Stimulated activated CD4-positive, alpha-beta T cell treated with anti-CD3 and anti-CD28 coated beads, Interleukin-4, amount 100 ng/mL, for 24 hours (primary cell): ENCODE data around the gene DCLRE1A.
"Not testable (repeated sequence)": the region's sequence is repeated elsewhere in the genome, so short reads cannot be mapped to it uniquely, and the experiment has no call there.

Experiments
- DNase-seq: peaks from one replicate; pipeline ENCODE4 v3.0.0-alpha.2; 2020

DCLRE1A gene

GRCh38 chr10:113857210-113857609 is 3.3 kb upstream of the DCLRE1A start:
- DNase-seq: no peak

DNA sequence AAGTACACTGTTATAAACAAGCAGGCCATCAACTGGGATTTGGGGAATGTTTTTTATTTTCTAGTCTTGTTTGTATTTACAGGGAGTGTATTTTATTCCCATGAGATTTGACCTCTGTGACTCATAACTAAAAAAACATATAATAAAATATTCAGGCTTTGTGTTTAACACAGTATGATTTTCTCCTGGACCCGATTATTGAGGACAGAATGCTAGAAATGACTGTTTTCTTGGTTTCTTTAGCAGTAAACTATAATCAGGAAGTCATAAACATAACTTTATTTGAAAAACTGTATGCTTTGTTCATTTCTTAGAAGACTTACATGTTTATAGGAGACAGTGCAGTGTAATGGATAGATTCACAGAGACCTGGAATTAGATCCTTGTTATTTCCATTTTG is 2.7 kb upstream of the DCLRE1A start:
- DNase-seq: no peak

GRCh38 chr10:113854761-113855588 is 1.1 kb upstream of the DCLRE1A start:
- DNase-seq: peak; percentile 43

GRCh38 chr10:113853578-113854012 is 287 bp downstream of the DCLRE1A start:
- no peak for DNase-seq

DNA sequence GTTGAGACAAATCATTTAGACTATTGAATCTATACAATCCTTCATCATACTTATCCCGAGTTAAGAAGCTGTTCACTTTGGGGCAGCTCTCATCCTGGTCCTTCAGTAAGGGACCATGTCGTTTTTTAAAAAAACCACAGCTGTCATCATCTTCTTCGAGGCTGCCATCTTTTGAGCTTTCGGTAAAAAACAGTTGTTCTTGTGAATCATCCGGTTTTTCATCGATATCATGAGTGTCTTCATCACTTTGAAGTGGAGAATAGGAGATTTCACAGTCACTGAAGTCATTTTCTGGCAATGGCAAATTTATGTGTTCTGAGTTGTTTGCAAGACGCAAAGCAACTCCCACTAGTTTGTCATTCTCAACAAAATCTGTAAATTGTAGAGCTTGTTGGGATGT is 3.9 kb downstream of the DCLRE1A start:
- no peak for DNase-seq

GRCh38 chr10:113849140-113849803 is 4.6 kb downstream of the DCLRE1A start:
- DNase-seq: no peak

DNA sequence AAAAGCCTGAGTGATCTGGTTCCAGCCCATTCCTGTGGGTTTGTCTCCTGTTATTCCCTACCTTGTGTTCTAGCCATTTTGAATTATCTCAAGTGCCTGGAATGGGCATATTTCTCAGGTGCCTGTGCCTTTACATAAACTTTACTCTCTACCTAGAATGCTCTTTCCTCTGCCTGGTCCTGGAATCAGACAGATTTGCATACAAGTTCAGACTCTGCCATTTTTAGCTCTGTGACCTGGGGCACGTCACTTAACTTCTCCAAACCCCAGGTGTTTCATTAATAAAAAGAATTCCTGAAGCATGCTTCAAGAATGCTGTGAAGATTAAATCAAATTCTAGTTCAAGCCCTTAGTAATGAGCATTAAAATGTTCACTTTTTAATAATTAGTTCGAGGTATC is 7.8 kb downstream of the DCLRE1A start:
- no peak for DNase-seq

DNA sequence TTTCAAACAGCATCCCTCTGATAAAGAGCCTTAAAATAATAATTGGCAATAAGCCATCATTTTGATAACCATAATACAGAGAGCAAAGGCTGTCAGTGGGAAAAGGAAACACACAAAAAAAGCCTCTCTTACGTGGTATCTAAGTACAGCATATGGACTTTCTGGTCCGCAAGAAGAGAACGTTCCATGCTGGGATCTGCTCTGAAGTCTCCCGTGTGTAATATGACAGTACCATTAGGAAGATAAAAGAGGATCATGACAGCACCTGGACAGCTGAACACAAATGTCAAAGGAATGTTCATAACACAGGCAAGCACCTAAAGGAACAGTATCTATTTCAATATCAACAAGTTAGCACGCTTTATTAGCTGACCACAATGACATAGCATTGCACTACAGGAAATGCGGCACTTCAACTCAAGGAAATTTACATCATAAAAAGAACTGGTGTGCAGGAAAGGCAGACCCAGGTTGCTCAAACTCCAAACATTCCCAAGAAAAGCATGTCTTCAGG is 9.9 kb downstream of the DCLRE1A start:
- no peak for DNase-seq

DNA sequence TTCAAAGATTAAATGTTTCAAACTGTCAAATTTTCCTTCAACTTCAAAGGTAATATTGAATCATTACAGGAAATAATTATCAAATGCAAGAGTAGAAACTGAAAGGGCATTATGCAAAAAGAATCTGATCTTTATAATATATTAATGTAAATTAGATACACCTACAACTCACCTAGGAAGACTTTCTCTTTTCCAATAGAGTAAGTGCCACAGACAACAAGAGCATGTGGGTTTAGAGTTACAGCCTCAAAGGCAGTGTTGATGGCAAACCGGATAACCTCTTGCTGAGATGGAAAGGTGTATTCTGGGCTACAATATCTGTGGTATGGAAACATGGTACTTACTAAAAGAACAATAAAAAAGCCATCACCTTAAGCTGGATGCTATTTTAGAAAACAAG is 11.7 kb downstream of the DCLRE1A start:
- DNase-seq: no peak

- DNase-seq: not testable (repeated sequence)
Measured at GRCh38 chr10:113828567-113828966, 25.3 kb downstream of the DCLRE1A start.

GRCh38 chr10:113825791-113826190 is 28.1 kb downstream of the DCLRE1A start:
- no peak for DNase-seq

GRCh38 chr10:113823389-113823788 is 30.5 kb downstream of the DCLRE1A start:
- no peak for DNase-seq

GRCh38 chr10:113822174-113822573 is 31.7 kb downstream of the DCLRE1A start:
- no peak for DNase-seq

- DNase-seq: not testable (repeated sequence)
Measured at GRCh38 chr10:113821306-113821705, 32.6 kb downstream of the DCLRE1A start.

GRCh38 chr10:113820507-113820906 is 33.4 kb downstream of the DCLRE1A start:
- DNase-seq: no peak

- no peak for DNase-seq
Measured at GRCh38 chr10:113819989-113820388, 33.9 kb downstream of the DCLRE1A start.

GRCh38 chr10:113814700-113815099 is 39.2 kb downstream of the DCLRE1A start:
- not testable (repeated sequence) for DNase-seq

DNA sequence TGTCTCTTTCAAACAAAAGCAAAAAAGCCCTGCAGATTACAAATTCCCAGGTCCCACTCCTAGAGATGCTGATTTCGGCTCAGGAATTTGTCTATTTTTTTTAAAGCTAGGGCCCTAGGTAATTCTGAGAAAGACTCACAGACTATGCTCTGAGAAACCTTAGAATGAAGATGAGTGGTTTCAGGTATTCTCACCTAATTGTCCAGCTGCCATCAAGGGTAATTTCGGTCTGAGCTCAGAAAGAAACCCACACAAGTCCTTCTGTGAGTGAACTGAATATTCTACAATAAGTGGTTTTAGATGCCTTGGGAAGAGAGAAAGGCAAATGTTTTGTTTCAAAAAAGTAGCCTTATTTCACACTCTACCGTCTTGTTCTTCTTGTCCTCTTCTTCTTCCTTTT is 45.7 kb downstream of the DCLRE1A start:
- no peak for DNase-seq

- DNase-seq: no peak
Measured at GRCh38 chr10:113806503-113806902, 47.4 kb downstream of the DCLRE1A start.

DNA sequence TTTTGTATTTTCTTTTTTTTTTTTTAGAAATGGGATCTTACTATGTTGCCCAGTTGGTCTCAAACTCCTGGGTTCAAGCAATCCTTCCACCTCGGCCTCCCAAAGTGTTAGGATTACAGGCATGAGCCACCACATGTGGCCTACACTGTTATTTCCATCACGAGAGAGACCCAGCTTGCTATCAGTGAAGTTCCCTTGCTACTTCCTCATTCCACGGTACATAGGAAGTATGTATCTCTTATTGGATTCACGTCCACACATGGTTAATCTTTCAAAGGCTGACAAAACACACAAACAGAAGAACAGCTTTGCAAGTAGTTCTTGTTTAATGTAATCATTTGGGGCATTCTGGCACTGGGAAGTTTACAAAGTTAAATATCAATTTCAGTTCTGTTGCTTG is 50.9 kb downstream of the DCLRE1A start:
- no peak for DNase-seq

DNA sequence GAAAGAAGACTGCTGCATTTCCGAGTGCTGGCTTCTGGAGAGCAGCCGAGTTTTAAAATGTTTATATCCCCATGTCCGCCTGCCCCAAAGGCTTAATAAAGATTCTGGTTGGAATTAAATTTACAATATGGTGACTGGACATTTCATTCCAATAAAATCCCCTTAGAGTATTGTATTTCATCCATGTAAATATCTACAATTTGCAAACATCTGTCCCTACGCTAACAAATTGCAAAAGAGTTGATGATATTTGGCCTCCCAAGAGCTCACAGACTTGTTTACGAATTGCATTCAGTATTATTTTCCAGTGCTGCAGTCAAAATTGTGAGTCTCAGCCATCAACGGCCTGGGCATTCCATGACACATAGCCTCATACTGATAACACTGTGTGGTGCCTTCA is 52.3 kb downstream of the DCLRE1A start:
- DNase-seq: no peak

GRCh38 chr10:113791691-113792090 is 62.2 kb downstream of the DCLRE1A start:
- DNase-seq: no peak

DNA sequence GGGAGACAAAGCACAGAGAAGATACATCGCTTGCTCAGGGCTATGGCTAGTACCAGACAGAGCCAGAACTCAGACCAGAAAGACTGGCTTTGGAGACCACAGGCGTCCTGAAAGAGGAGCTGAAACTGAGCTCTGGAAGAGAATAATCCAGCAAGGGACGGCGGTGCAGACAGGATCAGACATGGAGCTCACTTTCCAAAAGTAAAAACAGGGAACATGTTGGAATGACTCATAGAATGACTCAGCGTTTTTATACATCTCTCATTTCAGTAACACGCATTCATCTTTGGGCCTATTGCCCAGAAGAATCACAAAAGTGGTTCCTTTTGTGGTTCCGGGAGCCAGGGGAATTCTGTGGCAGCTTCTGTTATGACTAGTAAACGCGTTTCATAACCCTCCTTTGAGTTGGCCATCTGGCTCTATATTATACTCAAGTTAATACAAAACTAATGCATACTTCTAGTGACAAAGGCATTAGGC is 65.2 kb downstream of the DCLRE1A start:
- DNase-seq: no peak
